Stimulated activated CD4-positive, alpha-beta T cell treated with anti-CD3 and anti-CD28 coated beads, Interleukin-1b, Interleukin-23, amount 100 ng/mL, for 48 hours (primary cell): ENCODE measurements around the gene E2F8.
A peak's percentile ranks its signal among the peaks of the same experiment; 100 is the strongest.

ENCODE experiments used
- DNase-seq: peaks from one replicate; pipeline ENCODE4 v3.0.0-alpha.2; 2020

E2F8 gene

DNA sequence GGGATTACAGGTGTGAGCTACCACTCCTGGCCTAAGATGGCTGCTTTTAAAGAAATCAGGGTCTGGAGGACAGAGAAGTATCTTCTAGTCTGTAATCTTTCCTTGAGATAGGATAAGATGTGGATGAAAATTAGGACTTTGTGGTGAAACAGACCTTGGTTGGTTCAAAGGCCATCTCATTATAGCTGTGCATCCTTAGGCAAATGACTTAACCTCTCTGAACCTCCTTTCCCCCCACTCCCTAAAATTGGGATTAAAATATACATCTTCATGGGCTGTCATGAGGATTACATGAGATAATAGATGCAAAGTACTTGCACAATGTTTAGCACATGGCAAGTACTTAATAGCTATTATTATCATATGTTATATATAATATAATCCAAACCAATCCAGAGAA lies 10.8 kb upstream of the E2F8 start:
- no peak for DNase-seq

DNA sequence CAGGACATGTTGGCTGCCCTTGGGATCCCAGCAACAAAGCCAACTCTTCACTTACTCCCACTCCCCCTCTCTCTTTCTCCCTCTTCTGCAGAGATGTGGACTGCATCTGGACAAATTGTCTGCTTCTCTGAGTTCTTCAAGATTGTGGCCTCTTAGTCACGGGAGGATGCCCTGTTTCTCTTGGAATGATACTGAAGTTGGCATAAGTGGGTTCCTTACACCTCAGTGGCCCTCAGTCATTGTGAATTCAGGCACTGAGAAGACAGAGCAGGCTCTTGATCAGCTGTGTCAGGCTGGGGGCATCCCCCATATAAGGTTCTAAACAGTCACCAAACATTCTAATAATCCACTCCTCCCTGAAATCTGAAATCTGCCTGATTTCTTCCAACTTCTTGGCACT lies 6.1 kb upstream of the E2F8 start:
- no peak for DNase-seq

DNA sequence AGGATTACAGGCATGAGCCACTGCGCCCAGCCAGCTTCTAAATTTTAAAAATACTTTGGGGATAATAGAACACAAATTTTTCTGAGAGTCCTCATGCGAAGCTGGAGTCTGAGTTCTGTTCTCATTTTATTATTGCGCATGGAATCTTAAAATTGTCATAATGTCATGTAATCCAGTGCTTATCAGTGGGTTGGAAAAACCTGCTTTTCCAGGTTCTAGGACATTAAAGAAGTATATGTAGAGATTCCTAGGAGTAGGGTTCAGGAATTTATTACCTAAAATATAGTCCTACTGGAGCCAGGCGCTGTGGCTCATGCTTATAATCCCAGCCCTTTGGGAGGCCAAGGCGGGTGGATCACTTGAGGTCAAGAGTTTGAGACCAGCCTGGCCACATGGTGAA lies 4.6 kb upstream of the E2F8 start:
- DNase-seq, result no peak

DNA sequence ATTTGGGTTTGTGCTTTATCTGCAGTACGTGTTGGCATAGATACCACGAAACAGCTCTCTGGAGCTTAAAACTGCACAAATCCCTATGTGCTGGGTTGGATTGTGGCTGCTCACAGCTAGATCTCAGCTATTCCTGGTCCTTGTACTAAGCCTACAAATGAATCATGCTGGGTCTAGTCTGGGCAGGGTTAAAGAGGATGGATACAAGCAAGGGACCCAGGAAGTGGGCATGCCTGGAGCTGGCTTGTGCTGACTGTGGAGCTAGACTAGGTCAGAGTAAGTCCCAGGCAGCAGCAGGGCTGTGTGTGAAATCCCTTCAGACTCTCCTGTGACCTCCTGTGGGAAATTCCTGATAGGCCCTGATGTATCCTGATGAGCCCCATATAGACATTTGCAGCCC lies 3.9 kb upstream of the E2F8 start:
- no peak for DNase-seq

DNA sequence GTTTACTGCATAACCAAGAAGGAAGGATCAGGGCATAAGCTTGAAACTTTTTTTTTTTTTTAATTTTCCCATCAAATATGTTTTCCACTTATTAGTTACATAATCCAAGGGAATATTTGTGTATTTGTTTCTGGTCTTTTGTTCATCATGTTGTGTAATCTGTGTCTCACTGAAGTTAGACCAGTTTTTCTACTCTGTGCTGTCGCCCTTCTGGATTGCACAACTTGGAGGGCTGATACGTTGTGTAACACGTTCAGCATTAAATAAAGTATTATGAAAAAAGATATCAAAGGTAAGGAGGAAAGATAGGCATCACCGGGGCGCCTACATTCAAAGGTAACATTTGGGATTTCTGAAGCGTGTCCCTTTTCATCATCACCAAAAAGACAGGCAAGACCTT lies 3.3 kb upstream of the E2F8 start:
- no peak for DNase-seq

DNA sequence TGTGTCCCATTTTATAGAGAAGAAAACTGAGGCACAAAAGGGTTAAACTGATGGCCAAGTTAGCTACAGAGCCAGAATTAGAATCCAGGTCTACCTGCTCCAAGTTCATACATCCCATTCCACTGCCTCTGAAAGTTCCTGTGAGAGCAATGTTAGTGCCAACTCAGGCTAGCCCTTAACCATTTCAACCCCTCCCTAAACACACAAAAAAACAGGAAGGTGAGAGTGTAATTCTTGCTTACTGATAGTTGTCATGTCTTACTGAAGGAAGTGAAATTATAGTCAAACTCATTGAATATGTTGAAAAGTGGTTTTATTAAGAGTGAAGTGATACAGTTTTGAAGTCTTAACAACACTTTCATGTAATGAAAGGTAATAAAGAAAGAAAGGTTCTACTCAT lies 2.9 kb upstream of the E2F8 start:
- no peak for DNase-seq

DNA sequence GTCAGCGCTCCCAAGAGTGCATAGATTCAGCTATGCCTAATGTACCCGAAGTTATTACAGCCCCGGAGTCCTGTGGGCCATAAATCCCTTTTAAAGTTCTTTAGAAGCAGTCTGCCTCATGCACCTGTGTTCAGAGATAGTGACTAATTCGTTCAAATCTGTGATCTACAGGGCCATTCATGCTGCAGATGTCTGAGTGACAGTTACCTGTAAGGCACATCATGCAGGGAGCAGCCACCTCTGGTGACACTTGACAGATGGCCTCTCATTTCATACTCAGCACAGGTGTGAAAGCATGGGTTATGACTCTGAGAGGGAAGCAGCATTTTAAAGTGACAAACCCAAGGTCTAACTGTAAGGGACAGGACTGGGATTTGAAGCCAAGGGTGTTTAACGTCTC lies 2.4 kb upstream of the E2F8 start:
- no peak for DNase-seq

DNA sequence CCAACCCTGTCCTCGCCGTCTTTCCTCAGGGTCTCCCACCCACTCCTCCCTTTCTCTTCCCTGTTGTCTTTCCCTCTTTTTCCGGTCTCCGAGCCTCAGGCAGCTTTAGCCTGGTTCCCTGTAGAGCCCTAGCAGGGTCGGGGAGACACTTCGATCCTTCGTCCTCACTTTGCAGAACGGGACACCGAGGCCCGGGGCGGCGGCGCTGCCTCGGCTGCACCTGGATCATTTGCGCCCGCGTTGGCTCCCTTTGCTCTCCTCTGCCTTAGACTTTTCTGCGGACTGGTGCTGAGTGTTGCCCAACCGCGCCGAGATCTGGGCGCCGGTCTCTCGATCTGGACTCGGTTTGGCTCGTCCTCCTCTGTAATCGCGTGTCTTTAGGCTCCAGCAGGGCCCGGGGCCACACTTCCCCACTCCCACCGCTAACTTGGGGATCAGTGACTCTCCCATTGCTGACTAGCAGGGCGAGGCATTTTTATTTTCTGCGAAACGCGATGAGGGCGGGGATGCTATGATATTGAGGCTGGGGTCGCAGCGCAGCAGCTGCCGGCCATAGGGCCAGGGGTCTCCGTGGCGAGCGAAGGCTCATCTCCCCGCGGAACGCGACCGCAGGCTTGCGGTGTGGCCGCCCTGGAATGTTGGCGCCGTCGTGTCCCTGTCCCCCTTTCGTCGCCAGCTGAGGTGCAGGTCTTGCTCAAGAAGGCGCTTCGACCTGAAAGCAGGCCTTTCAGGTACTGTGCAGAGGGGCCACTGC lies 1.6 kb upstream of the E2F8 start:
- DNase-seq, result no peak

DNA sequence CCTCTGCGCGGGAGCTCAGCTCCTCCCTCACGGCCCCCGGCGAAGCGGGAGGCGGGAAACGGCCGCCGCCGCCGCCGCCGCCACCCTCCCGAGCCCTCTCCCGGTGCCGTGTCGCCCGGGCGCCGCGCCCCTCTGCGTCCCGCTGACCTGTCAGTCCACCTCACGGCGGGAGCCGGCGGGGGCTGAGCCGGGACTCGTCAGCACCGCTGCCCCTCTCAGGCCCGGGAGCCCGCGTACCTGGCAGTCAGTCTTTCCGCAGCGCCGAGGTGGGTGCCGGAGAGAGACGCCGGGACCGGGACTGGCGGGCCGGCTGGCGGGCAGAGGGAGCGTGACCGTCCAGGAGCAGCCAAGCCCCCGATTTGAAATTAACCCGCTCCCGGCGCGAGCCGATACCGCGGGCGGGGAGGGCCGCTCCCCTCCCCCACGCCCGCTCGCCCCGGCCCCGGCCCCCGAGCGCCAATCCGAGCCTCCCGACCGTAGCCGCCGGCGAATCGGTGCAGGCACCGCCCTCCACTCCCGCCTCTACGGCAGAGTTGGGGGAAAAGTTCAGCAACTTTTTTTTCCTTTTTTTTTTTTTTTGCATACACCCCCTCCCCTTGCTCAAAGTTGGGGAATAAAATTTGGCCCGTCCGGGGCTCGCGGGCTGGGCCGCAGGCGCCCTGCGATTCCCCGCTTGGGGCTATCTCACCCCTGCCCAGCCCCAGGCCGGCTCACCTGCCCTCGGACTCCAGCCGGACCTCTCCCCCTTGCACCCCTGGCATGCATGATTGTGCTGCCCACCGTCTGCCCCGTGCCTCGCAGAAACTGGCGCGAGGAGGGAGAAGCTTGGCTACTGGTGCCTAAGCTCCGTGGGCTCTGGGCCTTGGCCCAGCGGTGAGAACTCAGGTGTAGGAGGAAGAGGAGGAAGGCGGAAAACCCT lies 774 bp upstream of the E2F8 start:
- DNase-seq, result peak; percentile 54

DNA sequence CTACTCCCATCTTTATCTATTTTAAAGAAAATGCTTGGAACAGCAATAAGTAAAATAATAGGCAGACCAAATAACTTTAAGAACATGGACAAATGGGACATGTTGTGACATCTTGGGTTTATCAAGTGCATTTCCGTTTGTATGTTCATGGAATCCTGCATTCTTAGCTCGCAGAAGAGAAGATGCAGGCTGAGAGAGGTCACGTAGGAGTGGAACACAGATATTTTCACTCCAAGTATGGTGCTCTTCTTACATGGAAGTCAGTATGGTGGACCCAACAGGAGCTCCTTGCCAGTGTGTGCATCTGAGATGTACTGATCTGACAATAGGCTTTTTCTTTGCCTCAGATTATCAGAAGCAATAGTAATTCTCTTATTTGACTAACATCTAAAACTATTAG lies 1.7 kb downstream of the E2F8 start:
- DNase-seq, result no peak

DNA sequence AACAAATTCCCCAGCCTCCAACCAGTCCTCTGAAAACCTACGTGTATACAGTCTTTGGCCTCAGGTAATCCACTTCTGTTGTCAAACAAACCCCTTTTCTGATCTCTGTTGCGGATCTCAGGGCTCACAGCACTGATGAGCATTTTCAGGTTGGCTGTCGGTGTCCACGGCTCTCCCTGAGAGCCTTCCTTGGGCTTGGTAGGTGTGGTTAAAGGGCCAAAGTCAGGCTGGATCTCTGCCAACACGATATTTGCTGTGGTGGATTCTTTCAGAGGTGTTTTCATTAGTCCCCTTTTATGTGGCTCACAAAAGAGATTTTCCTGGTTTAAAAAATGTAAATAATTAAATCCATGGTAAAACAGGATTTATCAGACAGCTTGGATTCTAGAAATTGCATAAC lies 2.9 kb downstream of the E2F8 start:
- no peak for DNase-seq

DNA sequence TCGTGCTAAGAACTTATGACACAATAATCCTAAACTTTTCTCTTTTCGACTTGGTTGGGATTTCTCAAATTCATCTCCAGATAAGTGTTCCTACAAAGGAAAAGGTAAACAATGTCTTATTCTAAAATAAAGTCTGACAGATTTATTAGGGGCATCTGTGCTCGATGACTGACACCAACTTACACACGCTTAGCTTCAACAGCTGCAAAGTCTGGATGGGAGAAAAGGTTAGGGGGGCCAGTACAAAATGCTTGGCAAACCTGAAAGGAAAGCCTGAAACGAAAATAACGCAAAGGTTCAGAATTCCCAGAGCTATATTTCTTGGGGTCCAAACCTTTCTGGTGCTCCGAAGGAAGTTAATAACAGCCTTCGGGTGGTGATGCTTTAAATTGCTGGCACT lies 3.4 kb downstream of the E2F8 start:
- no peak for DNase-seq

DNA sequence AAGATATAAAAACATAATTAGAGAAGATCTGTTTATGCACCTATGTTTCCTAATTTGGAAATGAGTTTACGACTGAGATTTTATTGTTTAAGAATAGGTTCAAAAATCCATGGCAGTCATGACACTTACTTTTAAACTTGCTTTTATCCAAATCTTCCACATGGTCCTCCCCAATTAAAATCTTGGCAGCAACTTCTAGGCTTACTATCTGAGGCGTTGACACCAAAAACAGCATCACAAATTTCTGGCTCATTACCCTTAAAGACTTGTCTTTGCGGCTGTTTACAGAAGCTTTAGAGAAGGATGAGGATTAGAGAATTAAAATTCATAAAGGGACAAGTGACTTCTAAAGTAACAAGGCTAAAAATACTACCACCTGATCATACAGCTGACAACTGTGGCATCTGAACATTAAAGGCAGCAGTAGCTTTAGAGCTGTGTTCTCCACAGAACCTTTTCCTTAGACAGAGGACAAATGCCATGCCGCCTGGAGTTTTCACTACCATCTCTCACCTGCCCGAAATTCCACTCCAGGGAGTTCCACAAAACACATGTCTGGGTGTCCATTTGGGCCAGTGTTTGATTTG lies 6.4 kb downstream of the E2F8 start:
- no peak for DNase-seq

DNA sequence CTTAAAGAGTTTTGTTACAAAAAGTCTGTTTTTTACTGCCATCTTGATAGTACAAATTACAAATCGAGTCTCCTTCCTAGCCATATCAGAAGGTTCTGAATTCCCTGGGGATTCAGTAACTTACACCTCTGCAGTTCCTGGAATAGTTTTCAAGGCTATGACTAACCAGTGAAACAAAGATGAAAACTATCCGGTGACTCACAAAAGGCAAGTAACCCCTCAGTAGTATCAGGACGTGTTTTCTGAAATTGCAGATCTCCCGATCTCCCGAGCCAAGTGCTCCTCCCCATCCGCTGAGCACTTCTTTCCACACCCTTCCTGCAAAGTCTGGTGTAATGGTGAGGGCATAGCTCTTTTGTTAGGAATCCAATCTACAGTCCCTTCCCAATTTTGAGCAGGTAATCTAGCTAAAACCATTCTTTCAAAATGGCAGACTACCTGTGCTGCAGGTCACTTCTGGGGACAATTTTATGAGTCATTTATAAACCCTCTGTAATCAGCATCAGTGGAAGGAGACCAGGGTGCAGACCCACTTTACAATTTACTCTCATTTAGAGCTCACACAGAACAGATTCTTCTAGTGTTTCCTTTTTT lies 7.7 kb downstream of the E2F8 start:
- no peak for DNase-seq

DNA sequence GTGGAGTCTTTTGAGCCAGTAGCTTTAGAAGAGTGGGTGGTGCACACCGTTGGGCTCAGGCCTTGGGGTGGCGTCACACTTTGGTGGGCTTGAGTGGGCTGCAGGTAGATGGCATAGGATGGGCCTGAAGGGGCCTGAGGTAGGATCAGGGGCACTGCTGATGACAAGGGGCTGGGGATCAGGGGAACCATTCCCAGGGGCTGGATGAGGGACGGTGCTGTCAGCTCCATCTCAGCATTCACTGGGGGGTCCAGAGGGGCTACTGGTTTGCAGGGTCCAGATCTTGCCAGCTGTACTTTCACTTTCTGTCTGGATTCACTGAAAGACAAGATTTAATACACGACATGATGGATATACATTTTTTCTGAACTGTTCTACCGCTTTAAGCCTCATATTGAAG lies 11.1 kb downstream of the E2F8 start:
- no peak for DNase-seq

DNA sequence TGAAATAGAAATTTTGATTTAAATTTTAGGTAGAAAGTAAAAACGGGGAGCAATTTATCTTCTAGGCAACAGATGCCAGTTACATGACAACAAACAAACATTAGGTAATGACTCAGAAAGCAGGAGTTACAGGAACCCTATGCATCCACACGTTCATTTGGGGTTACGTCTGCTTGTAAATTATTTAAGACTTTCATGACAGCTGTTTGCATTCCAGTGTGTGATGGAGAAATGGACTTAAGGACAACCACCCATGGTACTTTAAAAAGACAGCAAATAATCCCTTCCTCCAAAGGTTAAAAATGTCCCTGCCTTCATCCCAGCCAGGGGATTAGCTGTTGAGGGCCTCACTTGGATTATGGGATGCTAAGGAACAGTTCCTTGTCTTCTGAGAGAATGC lies 11.8 kb downstream of the E2F8 start:
- no peak for DNase-seq

DNA sequence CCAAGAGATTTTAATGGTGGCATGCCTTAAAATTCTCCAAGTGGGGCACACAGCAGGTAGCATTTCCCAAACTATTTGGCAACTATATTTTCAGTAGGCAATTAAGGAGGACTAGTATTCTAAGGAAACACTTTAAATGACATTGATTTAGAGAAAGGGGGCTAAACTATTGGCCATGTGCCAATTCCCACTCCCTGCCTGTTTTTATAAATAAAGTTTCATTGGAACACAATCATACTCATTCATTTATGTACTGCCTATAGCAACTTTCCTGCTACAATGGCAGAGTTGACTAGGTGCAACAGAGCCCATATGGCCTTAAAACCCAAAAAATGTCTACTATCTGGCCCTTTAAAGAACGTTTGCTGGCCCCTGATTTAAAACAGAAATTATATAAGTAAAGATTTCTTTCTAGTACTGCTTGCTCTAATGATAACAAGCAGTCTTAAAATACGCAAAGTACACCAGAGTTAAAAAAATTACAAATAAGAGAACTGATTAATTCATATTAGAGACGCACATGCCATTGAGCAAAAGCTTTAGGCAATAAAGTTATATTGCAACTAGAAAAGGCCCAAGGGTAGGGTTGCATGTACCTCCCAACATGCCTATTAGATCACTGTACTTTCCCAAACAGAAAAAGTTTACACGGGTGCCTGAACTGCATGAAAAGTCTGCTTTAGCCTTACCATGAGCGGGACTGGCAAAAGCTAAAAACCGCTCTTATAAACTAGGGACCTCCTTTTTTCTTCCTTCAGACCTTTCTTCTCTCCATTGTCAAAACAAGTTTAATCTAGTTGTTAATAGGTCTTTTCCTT lies 14.2 kb downstream of the E2F8 start:
- no peak for DNase-seq

DNA sequence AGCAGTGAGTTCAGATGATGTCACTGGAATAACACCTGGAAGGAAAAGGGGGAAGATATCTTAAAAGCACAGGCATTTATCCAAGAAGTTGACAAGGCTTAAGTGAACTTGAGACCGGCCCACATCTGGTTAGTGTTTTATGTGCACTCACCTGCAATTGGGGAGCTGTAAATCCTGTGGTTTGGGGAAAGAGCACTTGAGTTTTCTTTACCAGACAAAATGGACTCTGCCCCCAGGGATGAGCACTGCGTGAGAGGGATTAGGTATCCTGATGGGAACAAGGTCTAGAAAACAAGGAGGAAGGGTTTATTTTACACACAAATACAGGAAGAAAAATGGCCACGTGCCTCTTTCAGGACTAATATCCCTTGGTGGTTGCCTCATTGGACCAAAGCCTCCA lies 15.2 kb downstream of the E2F8 start:
- DNase-seq, result no peak

DNA sequence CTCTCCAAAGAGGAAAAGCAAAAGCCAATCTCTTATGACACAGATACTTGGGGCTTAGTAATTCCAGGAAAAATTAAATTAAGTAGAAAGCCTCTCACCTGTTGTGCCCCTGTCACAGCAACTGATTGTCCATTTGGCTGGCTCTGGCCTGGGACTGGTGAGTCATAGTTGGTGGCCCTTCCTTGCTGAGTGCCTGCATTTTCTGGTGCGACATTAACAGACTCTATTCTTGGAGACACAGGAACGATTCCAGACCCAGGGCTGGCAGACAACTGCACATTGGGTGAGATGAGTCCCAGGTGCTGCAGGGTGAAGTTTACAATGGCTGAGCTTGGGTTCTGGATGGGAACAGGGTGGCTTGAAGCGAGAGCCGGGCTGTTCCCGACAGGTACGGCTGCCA lies 15.6 kb downstream of the E2F8 start:
- DNase-seq, result no peak

DNA sequence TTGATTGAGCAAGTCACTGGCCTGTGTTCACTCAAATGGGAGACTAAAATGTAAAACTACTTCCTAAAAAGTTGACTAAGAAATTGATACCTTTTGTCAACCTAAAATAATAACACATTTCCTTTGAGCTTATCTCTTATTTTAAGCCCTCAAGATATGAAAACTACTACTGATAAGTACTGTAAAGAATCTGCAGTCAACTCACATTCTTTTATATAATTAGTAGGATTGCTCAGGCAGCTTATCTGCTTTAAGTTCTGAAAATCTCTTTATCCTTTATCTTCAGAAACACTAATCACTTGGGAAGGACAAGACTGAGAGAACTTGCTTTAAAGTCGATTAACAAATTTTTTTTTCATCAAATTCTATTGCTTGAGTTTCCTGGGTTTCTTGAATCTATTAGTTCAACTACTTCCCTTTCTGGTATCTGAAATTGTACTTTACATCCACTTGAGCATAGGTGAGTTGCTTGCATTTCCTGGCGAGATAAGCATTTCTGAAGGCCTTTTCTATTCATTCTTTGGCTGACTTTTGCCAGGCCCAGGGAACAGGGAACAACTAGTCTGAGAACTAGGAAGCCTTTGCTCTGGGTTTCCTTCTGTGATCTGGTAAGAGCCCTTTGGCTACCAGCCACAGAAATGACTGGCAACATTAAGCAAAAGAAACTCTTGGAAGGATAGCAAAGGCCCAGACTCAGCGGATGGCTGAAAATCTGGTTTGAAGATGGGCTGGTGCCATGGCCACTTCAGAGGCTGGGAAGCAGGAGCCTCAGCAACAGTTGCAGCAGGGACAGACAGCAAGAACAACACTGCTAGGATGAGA lies 19.6 kb downstream of the E2F8 start:
- no peak for DNase-seq

DNA sequence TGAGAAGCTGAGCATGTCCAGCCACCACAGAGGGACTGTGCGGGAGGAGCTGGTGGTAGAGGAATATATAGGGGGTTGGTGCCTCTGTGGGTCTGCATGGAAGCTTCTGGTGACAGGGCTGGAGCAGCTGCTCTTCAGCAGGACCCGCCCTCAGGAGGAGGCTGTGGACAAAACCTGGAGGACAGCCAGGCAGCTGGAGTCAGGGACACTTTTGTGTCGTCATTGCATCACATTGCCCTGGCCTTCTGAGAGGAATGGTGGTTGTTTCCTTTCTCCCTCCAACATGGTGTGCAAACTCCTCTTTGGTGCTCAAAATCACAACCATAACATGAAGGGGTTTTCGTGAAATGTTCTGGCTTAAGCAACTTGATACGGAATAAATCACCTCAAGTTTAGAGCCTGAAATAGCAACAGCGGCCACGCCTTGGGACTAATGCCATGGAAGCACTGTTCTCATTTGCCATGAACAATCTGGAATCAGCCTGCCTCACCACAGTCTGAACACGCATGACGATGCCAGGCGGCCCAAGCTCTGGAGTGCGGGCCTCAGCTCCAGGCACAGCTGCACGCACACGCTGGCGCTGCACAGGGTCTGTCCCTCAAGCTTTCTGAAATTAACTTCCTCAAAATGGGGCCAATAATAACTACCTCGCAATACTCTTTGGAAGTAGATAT lies 21.8 kb downstream of the E2F8 start:
- DNase-seq, result no peak
